Activated T-helper 1 cell treated with Interleukin-2 at 50 U/mL for 16 hours (primary cell): ENCODE data around the gene JAML.
A peak's percentile ranks its signal among the peaks of the same experiment; 100 is the strongest.
"Not testable (repeated sequence)": the region's sequence is repeated elsewhere in the genome, so short reads cannot be mapped to it uniquely, and the experiment has no call there.

Experiments
- DNase-seq: peaks from one replicate; pipeline ENCODE4 v3.0.0-alpha.2; 2020; ENCODE audit warnings: low read depth

Gene JAML

DNA sequence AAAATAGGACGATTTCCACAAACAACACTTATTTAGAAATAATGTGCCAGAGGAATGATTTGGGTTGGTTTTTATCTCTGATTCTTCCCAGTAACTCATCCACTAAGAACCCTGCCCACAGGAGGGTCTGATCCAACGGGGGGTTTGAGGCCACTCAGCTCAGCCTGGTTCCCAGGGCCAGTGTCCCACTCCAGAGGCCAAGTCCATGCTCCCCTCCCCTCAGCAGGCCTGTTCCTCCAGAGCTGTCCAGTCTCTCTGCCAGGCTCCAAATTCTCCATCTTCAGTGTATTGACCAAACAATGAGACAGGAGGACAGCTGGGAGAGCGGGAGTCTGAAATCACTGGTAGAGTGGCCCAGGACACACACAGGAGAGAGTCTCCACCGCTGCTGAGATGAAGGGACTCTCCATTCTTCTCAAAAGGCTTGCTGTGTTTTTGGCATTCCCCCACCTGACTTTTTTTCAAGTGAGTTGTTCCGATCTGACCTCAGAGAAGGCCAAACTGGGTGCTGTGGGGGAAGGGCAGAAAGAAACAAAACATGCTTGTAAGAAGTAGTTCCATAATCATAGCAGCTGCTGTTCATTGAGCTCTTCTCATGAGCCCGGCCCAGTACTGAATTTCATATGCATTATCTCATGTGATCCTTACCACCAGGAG is 30.8 kb downstream of the JAML start:
- no peak for DNase-seq

DNA sequence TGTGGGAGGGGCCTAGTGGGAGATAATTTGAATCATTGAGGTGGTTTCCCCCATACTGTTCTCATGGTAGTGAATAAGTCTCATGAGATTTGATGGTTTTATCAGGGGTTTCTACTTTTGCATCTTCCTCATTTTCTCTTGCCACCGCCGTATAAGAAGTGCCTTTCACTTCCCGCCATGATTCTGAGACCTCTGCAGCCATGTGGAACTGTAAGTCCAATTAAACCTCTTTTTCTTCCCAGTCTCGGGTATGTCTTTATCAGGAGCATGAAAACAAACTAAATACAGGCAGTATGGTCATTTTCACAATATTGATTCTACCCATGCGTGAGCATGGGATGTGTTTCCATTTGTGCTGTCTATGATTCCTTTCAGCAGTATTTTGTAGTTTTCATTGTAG is 32.0 kb downstream of the JAML start:
- not testable (repeated sequence) for DNase-seq

DNA sequence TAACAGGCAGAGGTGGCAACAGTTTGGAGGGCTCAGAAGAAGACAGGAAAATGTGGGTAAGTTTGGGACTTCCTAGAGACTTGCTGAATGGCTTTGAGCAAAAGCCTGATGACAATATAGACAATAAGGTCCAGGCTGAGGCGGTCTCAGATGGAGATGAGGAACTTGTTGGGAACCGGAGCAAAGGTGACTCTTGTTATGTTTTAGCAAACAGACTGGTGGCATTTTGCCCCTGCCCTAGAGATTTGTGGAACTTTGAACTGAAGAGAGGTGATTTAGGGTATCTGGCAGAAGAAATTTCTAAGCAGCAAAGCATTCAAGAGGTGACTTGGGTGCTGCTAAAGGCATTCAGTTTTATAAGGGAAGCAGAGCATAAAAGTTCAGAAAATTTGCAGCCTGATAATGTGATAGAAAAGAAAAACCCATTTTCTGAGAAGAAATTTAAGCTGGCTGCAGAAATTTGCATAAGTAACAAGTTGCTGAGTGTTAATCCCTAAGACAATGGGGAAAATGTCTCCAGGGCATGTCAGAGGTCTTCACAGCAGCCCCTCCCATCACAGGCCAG is 33.8 kb downstream of the JAML start:
- not testable (repeated sequence) for DNase-seq

DNA sequence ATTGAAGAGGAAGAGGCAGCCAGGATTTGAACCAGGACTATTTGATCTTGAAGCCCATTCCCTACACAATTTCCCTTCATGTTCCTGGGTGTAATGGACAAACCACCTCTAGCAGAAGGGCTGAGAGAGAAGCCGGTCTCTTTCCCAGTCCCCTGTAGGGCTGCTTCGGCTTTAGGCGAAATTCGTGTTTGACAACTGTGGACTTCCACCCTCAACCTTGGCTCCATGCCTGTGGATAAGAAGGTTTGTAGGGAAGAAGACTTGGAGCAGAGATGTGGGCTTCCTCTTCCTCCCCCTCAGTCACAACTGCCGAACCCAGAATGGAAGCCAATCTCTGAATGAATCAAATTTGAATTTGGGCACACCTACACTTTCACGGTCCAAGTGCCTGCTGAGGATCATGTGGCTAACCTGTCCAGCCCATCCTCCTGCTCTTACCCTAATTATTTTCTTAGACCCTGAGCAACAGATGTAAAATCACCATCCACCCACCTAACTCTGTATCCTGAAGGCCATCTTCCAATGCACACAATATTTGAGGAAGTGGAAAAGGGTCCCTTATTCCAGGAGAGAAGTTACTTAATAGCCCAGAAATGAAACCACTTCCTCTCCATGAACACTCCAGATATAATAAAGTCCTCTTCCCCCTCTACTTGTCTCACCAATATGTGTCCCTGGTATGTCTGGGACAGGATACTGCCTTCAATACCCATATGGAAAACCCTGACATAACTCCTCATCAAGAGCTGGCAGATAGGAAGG is 38.3 kb downstream of the JAML start:
- no peak for DNase-seq

DNA sequence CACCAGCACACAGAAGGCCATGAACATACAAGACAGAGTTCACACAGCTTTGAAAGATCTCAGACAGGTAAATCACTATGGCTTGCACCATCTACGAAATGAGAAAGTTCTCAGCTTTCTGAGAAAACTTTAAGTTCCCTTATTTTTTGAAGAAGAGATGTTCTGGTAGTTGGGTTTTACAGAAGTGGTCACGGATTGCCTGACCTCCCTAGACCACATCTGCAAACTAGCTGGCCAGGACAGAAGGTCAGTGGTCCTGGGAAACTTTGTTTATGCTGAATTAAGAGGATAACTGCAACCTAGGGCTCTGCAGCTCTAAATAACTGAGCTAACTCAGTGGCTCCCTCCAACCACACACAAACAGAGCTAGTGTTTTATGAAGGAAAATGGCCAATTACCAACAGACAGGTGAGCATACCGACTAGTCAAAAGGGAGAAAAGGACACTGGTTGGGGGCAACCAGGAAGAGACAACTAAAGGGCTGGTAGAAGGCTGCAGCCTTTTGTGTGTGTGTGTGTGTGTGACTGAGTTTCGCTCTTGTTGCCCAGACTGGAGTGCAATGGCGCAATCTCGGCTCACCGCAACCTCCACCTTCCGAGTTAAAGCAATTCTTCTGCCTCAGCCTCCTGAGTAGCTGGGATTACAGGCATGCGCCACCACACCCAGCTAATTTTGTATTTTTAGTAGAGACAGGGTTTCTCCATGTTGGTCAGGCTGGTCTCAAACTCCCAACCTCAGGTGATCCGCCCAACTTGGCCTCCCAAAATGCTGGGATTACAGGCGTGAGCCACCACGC is 39.8 kb downstream of the JAML start:
- DNase-seq: no peak

DNA sequence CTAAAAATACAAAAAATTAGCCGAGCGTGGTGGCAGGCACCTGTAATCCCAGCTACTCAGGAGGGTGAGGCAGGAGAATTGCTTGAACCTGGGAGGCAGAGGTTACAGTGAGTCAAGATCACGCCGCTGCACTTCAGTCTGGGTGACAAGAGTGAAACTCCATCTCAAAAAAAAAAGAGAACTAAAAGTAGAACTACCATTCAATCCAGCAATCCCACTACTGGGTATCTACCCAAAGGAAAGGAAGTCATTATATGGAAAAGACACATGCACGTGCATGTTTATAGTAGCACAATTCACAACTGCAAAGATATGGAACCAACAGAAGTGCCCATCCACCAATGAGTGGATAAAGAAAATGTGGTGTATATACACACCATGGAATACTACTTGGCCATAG is 41.1 kb downstream of the JAML start:
- not testable (repeated sequence) for DNase-seq

DNA sequence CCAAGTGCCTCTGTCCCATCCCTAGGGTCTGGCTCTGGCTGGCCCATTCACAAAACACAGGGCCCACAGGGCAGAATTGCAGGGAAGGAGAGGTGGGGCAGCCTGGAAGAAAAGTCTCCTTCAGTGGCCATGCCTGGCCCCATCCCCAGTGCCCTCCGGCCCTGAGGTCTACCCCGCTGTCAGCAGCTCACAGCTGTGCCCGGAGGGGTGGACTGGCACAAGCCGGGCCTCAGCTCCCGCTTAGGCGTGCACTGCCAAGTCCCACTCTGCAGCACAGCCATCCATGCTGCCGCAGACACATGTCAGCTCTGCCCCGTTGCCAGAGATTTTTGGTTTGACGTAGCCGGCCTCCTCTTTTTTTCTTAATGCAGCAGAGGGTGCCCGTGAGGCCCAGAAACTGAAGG is 44.5 kb downstream of the JAML start:
- DNase-seq: no peak

DNA sequence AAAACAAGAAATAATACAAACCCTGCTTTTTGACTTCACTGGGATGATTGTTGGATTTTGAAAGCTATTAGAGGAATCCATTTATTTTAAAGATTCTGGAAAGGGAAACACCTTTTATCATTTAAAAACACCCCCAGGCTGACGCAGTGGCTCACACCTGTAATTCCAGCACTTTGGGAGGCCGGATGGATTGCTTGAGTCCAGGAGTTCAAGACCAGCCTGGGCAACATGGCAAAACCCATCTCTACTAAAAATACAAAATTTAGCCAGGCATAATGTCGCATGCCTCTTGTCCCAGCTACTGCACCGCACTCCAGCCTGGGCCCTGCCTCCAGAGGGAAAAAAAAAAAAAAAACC is 48.1 kb downstream of the JAML start:
- no peak for DNase-seq

DNA sequence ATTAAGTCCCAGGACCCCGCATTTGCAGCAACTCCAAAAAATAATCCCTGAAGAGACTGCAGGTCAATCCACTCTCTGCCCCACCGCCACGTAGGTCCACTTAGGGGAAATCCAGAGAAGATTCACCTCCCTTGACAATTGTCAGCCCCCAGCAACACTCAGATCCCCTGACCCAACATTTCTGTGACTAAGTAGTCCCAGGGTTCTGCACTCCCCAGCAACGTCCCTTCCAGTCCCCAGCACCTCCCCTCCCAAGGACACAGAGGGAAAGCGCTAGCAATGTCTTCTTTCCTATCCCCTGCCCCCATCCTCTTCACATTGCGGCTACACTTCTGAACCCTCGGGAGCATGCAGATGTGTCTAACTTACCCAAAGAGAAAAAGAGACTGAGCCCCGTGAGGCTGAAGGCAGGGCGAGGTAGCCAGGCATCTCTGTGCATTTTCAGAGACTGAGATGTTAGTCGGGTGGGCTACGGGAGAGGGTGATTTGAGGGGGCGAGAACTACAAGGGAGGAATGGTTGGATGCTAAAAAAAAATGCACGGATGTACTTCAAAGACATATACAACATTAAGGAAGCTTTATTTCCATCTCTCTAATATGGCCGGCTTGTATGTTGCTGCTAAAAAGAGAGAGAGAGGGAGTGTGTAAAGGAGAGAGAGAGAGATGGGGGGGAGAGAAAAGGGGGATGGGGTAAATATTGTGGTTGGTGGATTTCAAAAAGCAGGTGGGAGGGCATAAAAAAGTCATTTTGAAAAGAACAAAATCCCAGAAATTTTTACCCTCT is 48.6 kb downstream of the JAML start, which contains the start of gene SCN2B:
Gene SCN2B (minus strand): TSS at position 647 of the 785 bp plus-strand sequence. CDS start 208 bp downstream, at position 439.
- no peak for DNase-seq

DNA sequence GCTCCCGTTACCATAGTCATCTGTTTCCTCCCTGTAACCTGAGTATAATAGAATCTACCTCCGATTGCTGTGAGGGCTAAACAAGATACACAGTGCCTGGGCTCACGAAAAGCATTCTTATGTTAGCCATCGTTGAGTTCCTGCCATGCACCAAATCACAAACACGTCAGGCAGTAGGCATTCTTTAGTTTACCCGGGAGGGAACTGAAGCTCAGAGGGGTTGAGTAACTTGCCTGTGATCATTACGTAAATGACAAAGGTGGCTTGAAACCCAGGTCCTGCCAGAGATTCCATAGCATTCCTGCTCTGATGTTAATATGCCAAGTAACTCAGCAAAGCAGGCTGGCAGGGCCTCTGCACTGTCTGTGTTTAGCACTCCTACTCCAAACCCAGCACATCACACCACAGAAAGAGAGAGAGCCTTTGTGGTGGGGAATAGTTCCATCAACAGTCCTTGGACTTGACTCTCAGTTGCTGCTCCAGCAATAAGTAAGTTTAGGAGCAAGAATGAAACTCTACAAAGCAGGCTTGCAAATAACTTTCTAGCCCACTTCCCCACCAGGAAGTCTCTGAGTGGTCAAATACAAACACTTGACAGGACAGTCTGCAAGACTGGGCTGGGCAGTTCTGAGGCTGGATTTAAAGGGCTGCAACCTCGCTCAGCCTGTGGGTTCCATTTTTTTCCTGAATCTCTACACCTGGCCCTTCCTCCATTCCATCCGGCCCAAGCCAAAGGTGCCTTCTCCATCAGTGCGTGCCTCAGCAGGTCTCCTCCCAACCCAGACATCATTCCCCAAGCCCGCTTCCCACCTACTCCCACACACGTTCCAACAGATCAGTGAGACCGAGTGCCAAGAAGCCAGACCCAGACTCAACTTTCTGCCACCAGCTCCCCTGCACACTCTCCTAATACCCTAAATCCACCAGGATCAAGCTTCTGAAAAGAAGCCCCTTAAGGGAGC is 49.5 kb downstream of the JAML start:
- no peak for DNase-seq

DNA sequence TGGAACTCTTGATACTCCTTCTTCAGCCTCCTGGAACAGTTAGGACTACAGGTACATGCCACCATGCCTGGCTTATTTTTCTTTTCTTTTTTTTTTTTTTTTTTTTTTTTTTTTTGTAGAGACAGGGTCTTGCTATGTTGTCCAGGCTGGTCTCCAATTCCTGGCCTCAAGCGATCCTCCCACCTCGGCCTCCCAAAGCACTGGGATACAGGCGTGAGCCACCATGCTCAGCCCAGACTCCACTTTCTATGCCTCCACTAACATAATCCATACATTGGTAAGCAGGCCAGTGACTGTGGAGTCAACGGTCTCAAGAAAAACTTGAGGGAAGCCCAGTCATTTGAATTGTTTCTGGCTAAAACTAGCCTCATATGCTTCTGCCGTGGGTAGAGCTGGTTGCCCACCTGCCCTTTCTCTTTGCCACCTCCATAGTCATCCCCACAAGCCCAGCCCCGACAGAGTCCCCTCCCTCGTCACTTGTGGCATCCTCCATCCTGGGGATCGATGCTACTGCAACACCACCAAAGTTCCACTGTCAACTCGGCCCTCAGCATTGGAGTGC is 50.7 kb downstream of the JAML start:
- no peak for DNase-seq

DNA sequence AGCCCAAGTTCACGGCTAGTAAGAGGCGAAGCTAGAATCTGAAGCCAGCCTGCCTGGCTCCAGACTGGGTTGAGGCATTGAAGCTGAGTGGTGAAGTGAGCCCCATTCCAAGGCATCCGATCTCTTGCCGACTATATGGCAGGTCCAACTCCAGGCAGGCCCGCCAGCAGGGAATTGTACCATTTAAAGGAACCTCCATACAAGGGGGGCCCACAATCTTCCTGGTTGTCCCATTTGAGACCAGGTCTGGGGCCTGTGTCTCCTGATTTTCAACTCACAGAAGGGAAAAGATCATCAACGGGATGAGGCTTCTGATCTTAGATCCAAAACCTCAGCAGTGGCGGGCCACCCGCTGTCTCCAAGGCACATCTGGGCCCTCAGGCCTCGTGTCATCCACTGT is 52.5 kb downstream of the JAML start:
- no peak for DNase-seq

DNA sequence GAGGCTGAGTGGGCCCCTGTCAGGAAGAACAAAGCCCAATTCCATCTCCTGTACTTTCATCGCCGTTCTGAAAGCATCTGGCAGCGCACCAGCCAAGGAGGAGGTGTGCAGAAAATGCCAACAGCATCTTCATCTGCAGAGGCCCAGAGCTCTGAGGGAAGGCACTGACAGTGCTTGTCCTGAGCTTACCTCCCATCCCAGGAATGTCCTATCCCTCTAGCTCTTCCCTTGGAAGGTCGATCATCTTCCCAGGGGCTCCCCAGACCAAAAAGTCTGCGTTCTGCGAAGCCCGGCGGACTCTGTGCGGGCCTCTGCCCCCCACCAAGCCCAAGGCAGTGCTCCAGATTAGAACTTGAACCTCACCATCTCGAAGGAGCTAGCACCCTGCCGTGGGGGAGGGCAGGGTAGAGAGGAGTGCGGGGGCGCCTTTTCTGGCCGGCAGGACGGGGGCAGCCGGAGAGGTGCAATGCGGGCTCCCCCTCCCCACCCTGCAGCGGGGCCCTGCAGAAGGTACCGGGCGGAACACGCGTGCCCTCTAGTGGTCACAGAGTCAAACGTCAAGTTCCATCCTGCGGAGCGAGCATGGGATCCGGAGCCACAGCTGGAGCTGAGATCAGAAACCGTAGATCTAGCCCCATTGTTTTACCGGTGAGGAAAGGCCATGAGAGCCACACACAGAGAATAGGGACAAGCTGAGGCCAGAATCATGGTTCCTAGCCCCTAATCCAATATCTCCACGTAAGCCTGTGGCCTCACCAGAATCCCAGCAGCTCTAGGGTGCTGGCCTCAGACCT is 53.3 kb downstream of the JAML start:
- peak; percentile 49 for DNase-seq

DNA sequence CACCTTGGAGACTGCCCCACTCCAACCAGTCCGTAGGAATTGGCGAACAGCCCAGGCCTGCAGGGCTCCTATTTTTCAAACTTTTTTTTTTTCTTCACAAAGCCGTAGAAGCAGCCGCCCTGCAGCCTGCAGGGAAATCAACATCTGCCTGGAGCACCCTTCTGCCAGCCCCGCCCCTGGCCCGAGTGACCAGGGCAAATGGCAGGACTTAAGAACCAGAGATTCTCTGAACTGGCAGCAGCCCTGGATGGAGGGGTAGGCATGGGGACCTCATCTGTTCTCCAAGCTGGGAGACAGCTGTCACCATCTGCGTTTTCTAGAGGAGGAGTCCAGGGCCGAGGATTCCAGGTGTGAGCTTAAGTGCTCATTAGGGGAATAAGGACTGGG is 53.9 kb downstream of the JAML start:
- DNase-seq: no peak

DNA sequence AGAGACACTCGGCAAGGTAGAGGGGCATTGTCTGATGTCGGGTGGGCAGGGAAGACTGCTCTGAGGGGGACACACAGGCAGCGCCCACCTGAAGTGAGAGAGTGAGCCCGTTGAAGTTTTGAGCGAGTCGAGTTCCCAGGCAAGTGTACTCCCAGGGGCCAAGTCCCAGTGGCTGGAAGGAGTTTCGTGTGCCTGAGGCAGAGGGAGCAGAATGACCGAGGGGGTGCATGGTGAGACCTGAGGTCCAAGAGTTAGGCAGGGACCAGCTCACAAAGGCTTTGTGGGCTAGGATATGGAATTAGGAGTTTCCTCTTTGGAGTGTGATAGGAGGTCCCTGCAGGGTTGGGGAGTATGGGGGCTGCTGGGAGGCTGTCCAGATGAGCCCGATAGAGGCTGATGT is 54.6 kb downstream of the JAML start:
- no peak for DNase-seq

DNA sequence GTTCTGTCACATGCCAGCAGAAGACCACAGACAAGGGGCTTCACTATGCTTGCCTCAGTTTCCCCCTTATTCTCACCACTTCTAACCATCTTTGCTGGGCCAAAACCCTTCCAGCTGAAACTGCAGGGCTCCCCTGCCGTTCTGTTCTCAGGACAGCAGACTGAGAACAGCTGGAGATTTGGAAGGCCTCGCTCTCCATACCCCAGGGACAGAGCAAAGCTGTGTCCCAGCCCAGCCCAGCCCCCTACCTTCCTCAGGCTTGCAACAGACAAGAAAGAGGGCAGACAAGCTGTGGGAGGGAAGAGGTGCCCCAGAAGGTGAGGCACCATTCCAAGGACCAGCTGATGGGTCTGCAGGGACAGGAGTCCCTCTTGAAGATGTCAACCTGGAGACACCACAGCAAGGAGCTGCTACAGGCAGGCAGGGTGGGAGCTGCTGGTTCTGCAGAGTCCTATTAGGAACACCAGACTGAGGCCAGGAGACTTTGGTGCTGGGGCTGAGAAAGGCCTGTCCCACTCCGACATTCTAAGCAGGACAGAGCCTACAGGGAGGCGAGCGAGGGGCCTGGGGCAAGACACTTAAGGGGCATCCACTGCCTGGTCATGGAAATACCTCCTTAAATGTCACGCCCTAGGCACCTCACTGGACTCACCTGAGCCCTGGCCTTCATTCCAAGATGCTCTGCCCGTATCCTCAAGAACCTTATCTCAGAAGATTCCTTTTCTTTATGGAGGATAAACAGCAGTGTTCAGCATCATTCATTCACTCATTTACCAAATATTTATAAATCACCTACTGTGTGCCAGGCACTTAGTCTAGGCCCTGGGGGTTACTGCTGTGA is 55.3 kb downstream of the JAML start:
- no peak for DNase-seq

DNA sequence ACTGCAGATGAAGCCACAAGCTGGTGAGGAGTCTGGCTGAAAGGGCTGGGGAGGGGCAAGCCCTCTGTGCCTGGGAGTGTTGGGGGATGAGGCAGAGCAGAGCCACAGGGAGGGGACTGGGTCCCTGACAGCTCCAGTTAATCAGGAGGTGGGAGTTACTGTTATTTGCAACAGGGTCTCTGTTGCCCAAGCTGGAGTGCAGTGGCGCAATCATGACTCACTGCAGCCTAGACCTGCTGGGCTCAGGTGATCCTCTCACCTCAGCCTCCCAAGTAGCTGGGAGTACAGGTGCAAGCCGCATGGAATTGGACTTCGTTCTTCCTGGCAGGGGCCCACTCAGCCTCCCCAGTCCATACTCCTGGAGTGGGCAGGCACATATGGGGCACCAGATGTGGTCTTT is 56.1 kb downstream of the JAML start:
- DNase-seq: no peak

DNA sequence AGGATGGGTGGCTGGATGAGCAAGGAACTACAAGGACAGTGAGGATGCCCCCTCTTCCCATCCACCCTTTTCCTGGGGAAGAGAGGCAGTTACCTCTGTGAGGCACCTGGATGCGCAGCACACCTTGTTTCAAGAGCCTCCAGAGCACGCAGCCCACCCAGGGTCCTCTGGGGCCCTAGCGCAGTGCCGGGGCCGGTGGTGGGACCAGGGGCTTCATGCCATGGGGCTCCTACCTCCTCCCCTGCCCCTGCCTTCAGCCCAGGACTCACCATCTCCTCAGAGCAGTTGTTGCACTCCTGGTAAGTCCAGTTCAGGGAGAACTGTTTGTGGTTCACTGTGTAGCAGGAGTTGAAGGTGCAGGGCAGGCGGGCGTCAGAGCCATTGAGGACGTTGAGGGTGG is 56.5 kb downstream of the JAML start:
- no peak for DNase-seq

DNA sequence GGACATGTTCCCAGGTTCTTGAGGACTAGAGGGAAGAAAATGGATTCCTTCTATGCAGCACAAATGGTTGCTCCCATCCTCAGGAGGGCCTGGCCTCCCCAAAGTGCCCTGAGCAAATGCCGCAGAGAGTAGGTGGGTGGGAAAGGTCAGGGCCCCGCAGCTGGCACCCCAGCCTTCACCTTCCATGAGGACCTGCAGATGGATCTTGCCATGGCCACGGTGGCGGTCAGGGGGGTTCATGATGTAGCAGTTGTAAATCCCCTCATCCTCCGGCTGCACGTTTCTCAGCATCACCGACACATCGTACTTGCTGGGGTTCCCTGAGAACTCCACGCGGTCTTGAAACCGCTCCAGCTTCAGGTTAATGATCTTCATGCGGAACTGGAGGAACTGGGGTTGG is 56.9 kb downstream of the JAML start:
- DNase-seq: no peak
